ENCODE data around the gene OSBPL9.

OSBPL9 gene

GRCh38 chr1:51738681-51739080, 121.8 kb downstream of the OSBPL9 start:
- no peak for DNase-seq
- Histone ChIP-seq H3K36me3 (no peaks in the 10 kb centered on the region), H3K27me3 (ENCODE audit: insufficient read depth, low read depth, severe bottlenecking) (no peaks in the 10 kb centered on the region), H3K4me3 (ENCODE audit: low read depth, low read length) (no peak overlapping the region), H3K27ac (no peak overlapping the region), H3K9me3 (ENCODE audit: severe bottlenecking) (no peaks in the 10 kb centered on the region)
- no peak for TF ChIP-seq CTCF (IDR thresholded peaks at IDR 0.05; ENCODE audit: low read depth, low read length)

GRCh38 chr1:51740652-51741051, 123.8 kb downstream of the OSBPL9 start:
- H3K9me3 ChIP-seq (ENCODE audit: severe bottlenecking) = no peaks in the 10 kb centered on the region
- no peak for TF ChIP-seq CTCF (IDR thresholded peaks at IDR 0.05; ENCODE audit: low read depth, low read length)
- no peaks in the 10 kb centered on the region for H3K27me3 ChIP-seq (ENCODE audit: insufficient read depth, low read depth, severe bottlenecking)
- no peak for DNase-seq
- no peak overlapping the region for H3K27ac ChIP-seq
- H3K36me3 ChIP-seq = no peaks in the 10 kb centered on the region
- no peak overlapping the region for H3K4me3 ChIP-seq (ENCODE audit: low read depth, low read length)

- no peaks in the 10 kb centered on the region for H3K9me3 ChIP-seq (ENCODE audit: severe bottlenecking)
- H3K27ac ChIP-seq = no peak overlapping the region
- H3K4me3 ChIP-seq (ENCODE audit: low read depth, low read length) = no peak overlapping the region
- H3K36me3 ChIP-seq = no peaks in the 10 kb centered on the region
- no peak for DNase-seq
- no peak for TF ChIP-seq CTCF (IDR thresholded peaks at IDR 0.05; ENCODE audit: low read depth, low read length)
- no peaks in the 10 kb centered on the region for H3K27me3 ChIP-seq (ENCODE audit: insufficient read depth, low read depth, severe bottlenecking)
These were observed 124.3 kb downstream of the OSBPL9 start for GRCh38 chr1:51741121-51741681.

GRCh38 chr1:51744506-51745303, 127.8 kb downstream of the OSBPL9 start:
- no peak for TF ChIP-seq CTCF (IDR thresholded peaks at IDR 0.05; ENCODE audit: low read depth, low read length)
- no peak overlapping the region for H3K27ac ChIP-seq

GRCh38 chr1:51745304-51745570, 128.3 kb downstream of the OSBPL9 start:
- Histone ChIP-seq H3K27ac (no peak overlapping the region), H3K27me3 (ENCODE audit: insufficient read depth, low read depth, severe bottlenecking) (no peaks in the 10 kb centered on the region), H3K9me3 (ENCODE audit: severe bottlenecking) (no peaks in the 10 kb centered on the region), H3K4me3 (ENCODE audit: low read depth, low read length) (no peak overlapping the region), H3K36me3 (no peaks in the 10 kb centered on the region)
- no peak for TF ChIP-seq CTCF (IDR thresholded peaks at IDR 0.05; ENCODE audit: low read depth, low read length)
- no peak for DNase-seq

More at GRCh38 chr1:51744506-51745303, 127.8 kb downstream of the OSBPL9 start:
- DNase-seq = no peak
- no peak overlapping the region for H3K4me3 ChIP-seq (ENCODE audit: low read depth, low read length)
- H3K27me3 ChIP-seq (ENCODE audit: insufficient read depth, low read depth, severe bottlenecking) = no peaks in the 10 kb centered on the region
- H3K36me3 ChIP-seq = no peaks in the 10 kb centered on the region
- H3K9me3 ChIP-seq (ENCODE audit: severe bottlenecking) = no peaks in the 10 kb centered on the region

- no peak for TF ChIP-seq CTCF (IDR thresholded peaks at IDR 0.05; ENCODE audit: low read depth, low read length)
- Histone ChIP-seq H3K4me3 (ENCODE audit: low read depth, low read length) (no peak overlapping the region), H3K36me3 (no peaks in the 10 kb centered on the region; the same call in 1 of the 2 replicates), H3K27ac (no peak overlapping the region), H3K9me3 (ENCODE audit: severe bottlenecking) (no peaks in the 10 kb centered on the region), H3K27me3 (ENCODE audit: insufficient read depth, low read depth, severe bottlenecking) (no peaks in the 10 kb centered on the region)
- no peak for DNase-seq
These were observed 132.3 kb downstream of the OSBPL9 start for GRCh38 chr1:51749151-51749550.
